Tongue (tissue), 2 donors: ENCODE results near the gene ZNF385A. TPM values are rescaled to one million over a fixed set of nuclear protein-coding genes. Genes with fewer than 3 reads are reported as not detected.

Experiments used
- DNase-seq: peaks from one replicate; pipeline ENCODE4 v3.0.0-alpha.2; 2015
- total RNA-seq: library from RNA; depleted of rRNA; stranded (reverse); fragments of >200 nt; gene quantifications from one replicate; pipeline ENCODE4 v1.2.3, GENCODE V29; 2014

The ZNF385A gene
- total RNA-seq, 1 donor from 2014 or later = 30.4 TPM

DNA sequence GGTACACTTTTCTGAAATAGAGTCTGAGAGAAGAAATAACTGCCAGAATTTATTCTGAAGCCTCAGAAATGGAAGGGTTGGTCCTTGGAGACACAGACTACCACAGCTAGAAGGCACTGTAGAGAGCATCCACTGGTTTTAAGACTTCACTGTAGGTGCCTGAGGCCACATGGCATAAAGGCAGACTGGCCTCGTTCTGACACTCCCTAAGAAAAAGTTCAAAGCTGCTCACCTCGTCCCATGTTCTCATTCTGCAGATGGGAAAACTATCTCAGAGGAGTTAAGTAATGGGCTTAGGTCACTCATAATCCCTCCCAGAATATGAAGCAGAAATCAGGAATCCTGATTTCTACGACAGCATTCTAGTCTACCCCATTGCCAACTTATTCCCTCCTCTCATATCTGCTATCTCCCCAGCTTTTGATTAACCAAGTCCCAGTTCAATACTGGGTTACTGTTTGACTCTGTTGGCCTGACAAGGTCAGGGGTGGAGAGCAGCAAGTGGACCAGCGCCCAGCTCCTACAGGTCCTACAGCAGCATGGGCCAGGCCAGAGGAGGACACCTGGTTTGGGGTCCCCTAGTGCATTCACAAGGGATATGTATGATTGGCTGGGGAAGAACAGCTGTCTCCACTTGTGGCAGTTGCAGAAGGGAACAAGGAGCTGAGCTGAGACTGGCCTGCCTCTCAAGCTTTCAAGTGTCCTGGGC, 30.8 kb upstream of the ZNF385A start:
- peak; percentile 63 for DNase-seq

DNA sequence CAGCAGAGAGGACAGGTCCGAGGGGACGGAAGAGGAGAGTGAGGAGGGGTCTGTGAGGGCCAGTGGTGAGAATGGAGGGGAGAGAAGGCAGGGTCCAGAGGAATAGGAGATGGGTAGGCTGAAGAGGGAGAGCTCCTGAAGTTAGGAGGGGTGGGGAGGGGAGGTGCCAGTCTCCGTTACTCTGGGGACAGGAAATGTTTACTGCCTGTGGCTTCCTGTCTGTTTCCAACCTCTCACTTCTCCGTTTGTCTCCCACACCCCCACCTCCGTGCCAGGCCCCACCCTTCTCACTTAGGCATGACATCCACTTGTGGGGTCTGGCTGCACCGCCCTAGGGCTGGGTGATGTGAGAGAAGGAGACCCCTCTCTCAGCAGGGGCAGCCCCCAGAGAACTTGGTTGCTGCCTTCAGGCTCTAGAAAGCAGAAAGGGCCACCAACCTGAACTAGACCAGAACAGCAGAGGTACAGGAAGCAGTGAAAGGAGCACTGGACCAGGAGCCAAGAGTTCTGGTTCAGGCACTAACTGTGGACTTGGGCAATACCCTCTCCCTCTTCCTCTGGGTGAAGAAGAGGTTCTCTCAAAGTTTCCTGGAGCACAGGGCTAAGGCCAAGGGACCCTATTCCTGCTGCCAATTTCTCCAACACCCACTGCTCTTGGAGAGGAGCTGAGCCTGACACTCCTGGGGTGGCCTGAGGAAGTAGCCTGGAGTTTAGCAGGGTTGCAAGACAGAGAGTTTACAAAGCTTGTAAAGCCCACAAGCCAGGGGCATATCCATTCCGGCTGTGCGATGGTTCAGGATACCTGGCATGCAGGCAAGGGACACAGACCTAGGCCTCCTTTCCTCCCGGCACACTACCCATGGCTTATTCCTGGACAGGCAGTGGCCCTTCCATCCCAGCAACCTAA, 29.0 kb upstream of the ZNF385A start:
- DNase-seq = no peak

DNA sequence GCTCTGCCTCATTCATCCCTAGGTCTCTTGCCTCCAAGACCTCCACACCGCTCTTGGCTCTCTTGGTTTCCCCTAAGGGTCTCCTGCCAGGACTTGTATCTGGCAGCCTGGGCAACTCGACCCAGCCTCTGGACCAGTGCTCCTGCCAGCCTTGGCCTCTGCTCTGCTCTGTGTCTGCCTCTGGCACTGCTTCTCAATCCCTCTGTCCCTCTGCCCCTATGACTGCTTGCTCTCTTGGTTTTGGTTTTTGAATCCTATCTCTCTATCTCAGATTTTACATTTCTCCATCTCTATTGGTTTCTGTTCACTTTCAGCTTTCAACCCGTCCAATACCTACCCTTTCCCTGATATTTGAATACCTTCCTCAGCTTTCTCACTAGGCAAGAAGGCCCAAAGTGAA, 28.3 kb upstream of the ZNF385A start:
- DNase-seq = no peak

DNA sequence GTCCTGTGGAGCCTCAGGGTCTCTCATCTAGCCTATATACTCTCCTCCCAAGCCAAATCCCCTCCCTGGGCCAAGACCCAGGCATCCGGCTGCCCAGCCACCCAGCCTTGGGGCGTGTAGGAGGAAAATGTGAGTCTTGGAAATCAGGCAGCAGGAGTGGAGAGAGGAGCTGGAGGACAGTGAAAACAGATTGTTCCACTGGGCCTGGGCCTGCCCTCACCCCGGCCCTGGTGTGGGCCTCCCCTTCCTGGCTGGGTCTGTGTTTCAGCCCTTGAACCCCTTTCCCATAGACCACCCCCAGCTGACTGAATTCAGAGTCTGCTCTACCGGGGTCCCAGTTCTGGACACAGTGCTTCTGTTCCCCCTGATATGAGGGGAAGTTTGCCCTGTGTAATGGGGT, 27.8 kb upstream of the ZNF385A start:
- DNase-seq = no peak

DNA sequence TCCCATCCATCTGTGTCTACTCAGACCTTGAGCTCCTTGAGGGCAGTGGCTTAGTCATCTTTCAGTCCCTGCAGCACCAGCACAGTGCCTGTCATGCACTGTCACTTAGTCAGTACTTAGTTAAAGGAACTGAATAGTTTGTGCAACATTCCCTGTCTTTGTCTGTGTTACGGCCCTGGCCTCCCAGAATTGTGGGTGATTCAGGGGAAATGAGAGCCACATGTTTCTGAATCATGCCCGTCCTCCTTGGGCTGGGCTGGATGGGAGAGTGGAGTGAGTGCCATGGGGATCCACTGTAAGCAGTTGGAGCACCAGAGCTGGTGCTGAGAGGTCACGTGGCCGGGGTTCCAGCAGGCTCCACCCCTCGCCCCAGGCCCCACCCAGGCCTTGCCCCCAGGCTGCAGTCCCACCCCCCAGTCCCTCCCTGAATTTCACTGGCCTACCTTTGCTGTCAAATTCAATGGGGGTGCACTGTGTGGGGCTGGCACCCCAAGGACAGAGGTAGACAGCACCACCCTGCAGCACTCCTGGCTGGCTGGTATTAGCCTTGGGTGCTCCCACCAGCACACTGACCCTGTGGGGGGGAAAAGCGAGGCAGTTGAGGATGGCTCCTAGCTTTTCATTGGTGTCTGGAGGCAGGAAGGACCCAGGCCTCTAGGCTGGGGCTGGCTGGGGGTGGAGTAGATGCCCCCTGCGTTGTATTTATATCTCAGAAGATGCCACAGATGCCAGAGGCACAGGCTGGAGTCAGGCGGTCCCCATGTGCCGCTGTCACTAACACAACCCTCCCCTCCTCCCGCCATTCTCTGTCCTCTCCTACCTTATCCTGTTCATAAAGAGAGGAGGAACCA, 27.1 kb upstream of the ZNF385A start:
- peak; percentile 77 for DNase-seq

DNA sequence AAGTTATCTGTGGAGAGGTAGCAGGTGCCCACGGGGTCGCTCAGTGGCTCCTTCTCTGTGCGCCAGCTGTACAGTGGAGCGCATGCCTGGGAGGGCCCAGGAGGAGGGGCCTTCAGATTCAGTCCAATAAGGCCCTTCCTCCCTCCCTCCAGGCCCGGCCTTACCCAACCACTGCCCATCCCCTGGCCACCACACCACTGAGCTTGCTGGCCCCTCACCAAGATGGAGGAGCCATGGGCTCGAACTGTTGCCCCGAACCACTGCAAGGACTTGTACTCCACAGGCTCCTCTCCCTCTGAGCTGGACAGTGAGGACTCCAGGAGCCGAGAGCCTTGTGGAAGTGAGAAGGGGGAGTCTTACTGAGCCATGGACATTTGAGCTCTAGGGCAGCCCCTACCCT, 24.7 kb upstream of the ZNF385A start:
- DNase-seq = no peak

DNA sequence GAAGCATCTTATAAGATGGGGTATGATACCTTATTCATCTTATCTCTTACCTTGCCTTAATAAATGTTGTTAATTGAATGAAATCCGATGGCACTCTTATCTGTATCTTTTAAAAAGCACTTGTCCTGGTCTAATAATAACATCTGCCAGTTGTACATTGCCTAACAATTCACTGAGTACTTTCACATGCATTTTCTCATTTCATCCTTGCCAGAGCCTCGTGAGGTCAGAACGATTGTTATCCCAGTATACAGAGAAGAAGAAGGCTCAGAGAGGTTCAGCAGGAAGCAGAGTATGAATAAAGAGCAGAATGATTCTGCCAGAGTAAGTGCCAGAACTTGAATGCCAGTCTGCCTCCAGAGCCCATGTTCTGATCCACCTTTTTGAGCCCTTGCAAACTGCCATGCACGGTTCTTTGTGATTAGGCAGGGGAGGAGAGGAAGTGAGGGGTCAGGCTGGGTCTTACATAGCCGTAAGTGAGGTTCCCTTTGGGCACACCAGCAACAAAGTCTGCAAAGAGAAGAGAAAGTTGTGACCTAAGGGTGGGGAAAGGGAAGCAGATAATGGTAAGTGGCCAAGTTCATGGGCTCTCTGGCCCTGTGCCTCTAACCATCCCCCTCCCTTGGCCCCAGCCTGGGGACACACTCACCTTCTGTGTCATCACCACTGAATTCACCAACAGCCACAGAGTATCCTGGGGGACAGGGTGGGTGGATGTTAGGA, 22.8 kb upstream of the ZNF385A start:
- no peak for DNase-seq

DNA sequence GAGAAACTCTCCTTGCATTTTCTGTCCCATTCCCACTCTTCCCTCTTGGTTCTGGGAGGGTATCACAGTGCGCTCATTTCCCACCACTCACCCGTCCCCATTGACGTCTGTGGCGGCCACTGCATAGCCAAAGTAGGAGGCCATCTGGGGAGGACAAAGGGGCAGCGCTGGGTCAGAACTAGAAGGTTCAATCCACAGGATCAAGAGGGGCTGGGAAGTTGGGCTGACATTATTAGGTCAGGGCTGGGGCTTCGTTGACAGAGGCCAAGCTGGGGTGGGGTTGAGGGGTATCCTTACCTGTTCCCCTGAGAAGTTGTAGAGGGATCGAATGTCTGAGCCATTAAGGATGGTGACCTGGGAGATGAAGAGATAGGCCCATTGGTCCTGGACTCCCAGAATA, 21.0 kb upstream of the ZNF385A start:
- DNase-seq = no peak

DNA sequence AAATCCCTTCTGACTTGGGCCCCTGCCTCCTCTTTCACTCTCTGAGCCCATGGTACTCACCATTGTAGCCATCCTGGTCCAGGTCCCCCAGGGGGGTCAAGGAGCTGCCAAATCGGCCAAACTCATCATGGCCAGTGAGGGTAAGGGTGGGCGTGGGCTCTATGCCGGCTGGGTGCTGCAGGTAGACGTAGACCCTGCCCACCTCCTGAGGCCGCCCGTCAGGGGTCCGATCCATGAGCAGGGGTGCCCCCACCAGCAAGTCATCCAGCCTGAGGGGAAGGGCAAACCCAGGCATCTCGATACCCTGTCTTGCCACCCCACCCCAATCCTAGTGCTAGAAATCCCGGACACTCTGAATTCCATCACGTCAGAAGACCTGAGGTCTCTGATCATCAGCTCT, 20.6 kb upstream of the ZNF385A start:
- DNase-seq = no peak

DNA sequence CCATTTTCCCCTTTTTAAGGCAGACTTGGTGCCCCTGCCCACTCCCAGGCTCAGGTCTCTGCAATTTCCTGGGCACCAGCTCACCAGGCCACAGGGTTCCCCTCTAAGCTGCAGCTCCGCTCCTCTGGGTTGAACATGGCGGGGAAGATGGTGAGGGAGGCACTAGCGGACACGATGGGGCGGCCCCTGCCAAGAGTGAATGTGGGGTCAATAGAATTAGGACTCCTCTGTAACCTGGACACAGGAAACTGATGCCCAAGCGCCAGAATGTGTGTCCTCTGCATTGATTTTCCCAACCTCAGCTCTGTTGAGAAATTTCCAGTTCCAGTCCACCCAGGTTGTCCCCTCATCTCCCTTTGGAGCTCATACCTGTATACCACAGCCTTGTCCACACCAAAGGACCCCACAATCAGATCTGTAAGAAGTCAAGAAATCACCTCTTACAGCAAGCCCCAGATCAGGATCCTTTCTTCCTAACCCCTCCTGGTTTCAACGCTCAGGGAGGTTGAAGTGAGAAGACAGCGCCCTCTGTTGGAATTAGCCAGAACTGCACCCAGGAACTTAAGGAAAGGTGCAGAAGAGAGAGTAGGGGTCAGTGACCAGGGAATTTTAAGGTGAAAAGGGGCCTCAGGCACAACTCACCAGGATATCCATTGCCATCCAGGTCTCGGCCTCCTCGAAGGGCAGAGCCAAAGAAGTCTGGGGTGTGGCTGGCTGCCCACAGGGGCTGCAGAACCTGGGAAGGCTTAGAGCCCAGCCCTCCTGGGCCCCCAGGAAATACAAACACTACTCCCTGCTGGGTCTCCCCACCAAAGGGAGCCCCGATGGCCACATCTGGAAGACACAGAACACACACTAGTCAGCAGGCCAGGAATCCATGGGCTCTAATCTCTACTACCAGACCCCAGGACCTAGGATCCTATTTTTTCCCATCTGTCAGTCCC, 19.8 kb upstream of the ZNF385A start:
- peak; percentile 70 for DNase-seq

DNA sequence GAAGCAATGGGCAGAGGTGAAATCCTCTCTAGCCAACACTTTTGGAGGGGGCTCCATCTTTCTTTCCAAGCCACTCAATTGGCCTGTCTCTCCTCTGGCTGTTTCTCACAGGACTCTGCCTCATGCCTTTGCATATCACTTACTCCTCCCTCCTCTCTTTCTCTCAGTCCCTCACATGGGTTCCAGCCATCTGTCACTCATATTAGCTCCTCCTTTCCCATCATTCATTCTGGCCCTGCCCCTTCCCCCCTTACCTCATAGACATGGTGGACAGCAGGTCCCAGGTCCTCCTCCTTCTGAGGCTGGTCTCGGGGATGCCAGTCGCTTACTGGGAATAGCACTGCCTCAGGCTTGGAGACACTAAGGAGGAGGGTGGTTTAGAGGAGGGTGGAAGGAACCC, 16.6 kb upstream of the ZNF385A start:
- DNase-seq = no peak

DNA sequence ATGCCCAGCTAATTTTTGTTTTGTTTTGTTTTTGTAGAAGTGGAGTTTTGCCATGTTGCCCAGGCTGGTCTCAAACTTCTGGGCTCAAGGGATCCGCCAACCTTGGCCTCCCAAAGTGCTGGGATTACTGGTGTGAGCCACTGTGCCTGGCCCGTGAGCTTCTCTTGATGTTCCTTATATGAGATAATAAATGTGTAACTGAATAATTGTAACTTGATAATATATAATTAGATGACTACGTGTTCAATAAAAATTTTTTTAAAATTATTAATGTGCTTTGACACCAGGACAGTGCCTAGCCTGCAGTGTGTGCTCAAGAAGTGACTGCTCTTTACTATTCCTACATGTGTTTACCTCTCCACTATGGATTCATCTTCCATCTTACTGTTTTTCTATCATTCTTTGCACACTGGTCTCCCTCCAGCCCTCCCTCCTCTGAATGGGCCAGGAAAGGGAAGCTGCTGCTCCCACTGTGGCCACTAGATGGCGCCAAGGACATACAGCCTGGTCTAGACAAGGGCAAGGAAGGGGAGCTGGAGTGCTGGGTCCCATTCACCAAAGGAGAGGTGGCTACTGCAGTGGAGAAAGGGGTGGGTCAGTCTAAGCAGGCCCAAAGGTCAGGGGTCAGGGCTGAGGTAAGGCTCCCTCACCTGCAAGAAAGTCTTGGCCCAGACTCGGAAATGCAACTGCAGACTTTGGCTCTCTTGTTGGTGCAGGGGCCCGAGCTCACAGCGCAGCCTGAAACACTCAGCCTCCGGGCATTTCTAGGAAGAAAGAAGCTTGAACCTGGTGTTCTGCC, 14.7 kb upstream of the ZNF385A start:
- DNase-seq = peak; percentile 95

DNA sequence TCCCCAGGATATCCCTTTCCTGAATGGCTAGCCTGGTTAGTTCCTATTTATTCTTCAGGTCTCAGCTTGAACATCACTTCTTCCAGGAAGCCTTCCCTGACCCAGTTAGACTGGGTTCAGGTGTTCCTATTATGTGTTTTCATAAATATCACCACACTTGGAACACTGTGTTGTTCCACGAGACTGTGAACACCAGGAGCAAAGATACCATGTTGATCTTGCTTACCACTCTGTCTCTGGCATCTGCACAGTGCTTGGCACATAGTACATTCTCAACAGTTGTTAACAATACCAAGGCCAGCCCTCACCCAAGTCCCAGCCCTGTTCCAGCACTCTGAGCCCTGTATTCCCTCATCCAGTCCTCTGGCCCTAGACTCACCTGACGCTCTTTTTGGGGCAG, 13.7 kb upstream of the ZNF385A start:
- no peak for DNase-seq

DNA sequence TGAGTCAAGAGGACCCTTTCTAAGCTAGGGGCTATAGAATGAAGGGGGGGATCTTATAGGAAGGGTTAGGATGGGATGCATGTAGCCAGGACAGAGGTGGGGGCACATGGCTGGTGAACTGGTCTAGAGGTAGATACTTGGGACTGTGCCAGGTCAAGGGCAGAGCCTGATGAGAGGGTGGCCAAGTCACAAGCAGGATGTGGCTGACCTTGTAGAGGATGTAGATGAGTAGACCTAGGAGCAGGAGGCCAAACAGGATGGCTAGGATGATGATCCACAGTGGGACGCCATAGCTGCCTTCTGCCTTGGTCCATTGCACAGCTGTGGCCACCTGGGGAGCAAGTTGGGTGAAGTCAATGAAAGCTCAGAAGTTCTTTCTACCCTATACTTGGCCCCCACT, 12.6 kb upstream of the ZNF385A start:
- DNase-seq = no peak

DNA sequence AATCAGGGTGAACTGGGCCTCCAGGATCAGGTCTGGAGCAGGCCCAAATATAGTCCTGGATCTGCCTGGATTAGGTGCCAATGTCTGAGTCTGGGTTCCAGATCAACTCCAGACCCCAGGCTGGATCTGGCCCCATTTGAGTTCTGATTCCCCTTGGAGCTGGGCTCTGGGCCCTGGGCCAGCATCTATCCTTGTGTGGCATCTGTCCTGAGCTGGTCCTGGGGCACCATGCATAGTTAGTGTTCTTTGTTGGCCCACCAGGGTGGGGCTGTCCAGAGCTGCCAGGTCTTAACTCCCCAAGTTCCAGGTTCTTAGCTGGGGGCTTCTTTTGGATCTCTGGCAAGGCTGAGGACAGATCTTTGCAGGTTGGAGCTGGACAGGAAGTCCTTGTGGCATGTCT, 11.0 kb upstream of the ZNF385A start:
- DNase-seq = no peak

DNA sequence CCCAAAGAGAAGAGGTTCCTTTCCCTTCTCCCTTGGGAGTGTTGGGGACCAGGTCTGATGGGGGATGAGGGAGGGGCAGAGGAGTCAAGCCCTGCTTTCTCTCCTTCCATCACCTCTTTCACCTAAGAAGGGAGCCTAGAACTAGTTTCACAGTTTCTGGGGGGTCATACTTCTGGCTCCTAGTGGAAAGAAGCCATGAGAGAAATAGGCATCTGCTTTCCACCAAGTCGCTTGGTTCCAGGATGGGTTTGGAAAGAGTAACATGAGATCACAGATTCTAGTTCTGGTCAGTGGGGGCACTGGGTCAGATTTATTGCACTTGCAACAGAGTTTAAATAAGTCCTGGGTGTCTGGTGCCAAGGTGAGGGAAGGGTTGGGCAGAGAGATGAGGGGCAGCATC, 10.5 kb upstream of the ZNF385A start:
- DNase-seq = no peak

DNA sequence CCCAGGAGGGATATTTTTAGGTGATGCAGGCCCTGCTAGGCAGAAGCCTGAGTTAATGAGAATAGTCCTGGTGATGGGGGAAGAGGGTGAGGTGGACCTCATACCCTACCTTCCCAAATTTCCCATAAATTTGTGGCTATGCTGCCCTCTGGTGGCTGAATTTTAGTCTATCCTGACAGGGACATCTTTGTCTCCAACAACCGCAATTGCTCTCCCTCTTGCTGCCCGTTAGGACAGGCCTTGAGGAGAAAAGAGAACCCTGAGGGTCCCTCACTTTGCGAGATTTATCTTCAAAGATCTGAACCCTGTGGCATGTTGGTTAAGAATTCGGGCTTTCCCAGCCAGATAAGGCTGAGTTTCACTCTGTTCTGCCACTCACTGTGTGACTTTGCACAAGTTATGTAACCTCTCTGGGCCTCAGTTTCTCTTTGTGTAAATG, 9.8 kb upstream of the ZNF385A start:
- peak; percentile 84 for DNase-seq

DNA sequence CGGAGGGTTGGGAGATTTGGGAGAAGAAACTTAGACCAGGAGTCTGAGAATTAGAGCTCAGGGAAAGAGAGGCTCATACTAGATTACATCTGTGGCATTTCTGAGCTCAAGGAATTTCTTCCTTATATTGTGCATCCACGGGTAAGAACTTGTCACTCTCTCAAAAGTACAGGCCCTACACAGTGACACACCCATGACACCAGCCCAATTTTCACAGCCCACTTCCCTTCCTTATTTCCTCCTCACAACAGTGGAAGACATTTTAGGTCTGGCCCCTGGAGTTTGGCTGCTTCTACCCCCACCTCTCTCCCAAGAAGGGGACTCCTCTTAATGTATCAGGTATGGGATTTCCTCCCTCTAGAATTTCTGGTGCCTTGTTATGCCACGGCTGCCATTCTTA, 9.2 kb upstream of the ZNF385A start:
- DNase-seq = no peak

DNA sequence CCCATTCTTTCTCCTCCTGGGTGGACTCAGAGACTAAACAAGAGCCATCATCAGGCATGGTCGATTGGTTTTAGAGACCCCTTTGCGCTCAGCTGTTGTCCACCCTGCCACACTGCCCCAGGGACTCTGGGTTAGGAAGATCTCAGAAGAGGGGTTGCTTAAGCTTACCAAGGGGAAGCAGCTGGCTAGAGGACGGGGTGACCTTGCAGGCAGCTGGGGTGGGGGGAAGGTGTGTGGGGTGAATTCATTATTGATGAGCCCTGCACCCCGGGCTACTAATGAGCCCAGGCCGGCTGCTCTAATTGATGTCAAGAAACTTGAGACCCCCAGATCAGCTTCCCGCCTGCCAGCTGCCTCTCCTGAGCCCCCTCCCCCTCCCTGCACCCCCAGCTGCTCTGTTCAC, 8.7 kb upstream of the ZNF385A start:
- peak; percentile 66 for DNase-seq
